Measurements from ENCODE around the gene BCL3. TPM values are rescaled to one million over a fixed set of nuclear protein-coding genes. Genes with fewer than 3 reads are reported as not detected.

The BCL3 gene
- total and polyA plus RNA-seq, 10 of the 15 experiments (the other 5 are each of a cell fraction or from before 2014, with no cell fraction given) = 0.55 to 22.7 (median 3.6) TPM

GRCh38 chr19:44720945-44721344, 27.6 kb upstream of the BCL3 start (continued):
- TF ChIP-seq RAD51 (IDR thresholded peaks at IDR 0.05) (no peak), EP300 (IDR thresholded peaks at IDR 0.05; ENCODE audit: borderline replicate concordance in 1 of 2, control insufficient read depth in 1 of 2, low read depth in 2 of 2, low read length in 2 of 2) (no peak), NFYB (IDR thresholded peaks at IDR 0.05; ENCODE audit: insufficient read depth, low read depth, low read length) (no peak), EZH2 (IDR thresholded peaks at IDR 0.05; ENCODE audit: borderline replicate concordance, control insufficient read depth, low read depth, low read length) (no peak), EED (IDR thresholded peaks at IDR 0.05; ENCODE audit: low read depth) (no peak), ZSCAN29 (IDR thresholded peaks at IDR 0.05) (no peak), CREM (IDR thresholded peaks at IDR 0.05; ENCODE audit: low read depth) (peak; percentile 12; the same call in 1 of the 2 replicates), CHD1 (IDR thresholded peaks at IDR 0.05; ENCODE audit: low read depth, low read length) (no peak), FOXM1 (IDR thresholded peaks at IDR 0.05; ENCODE audit: low read depth, low read length) (no peak), JUND (IDR thresholded peaks at IDR 0.05; ENCODE audit: low read depth, low read length) (no peak), SMC3 (IDR thresholded peaks at IDR 0.05; ENCODE audit: borderline replicate concordance, low read length) (no peak), IKZF1 (conservative IDR thresholded peaks at IDR 0.05) (peak; percentile 67), NFXL1 (IDR thresholded peaks at IDR 0.05; ENCODE audit: borderline replicate concordance) (no peak), SMAD1 (IDR thresholded peaks at IDR 0.05; ENCODE audit: low read depth, partially characterized antibody) (no peak), WRNIP1 (IDR thresholded peaks at IDR 0.05; ENCODE audit: borderline replicate concordance, low read depth, low read length) (no peak), RUNX3 (IDR thresholded peaks at IDR 0.05; ENCODE audit: low read length) (peak; percentile 74), ZNF384 (IDR thresholded peaks at IDR 0.05; ENCODE audit: borderline replicate concordance, low read depth, low read length) (no peak), PAX8 (IDR thresholded peaks at IDR 0.05) (no peak), KDM1A (IDR thresholded peaks at IDR 0.05; ENCODE audit: borderline replicate concordance) (no peak)
- TF ChIP-seq, protein P1, sequence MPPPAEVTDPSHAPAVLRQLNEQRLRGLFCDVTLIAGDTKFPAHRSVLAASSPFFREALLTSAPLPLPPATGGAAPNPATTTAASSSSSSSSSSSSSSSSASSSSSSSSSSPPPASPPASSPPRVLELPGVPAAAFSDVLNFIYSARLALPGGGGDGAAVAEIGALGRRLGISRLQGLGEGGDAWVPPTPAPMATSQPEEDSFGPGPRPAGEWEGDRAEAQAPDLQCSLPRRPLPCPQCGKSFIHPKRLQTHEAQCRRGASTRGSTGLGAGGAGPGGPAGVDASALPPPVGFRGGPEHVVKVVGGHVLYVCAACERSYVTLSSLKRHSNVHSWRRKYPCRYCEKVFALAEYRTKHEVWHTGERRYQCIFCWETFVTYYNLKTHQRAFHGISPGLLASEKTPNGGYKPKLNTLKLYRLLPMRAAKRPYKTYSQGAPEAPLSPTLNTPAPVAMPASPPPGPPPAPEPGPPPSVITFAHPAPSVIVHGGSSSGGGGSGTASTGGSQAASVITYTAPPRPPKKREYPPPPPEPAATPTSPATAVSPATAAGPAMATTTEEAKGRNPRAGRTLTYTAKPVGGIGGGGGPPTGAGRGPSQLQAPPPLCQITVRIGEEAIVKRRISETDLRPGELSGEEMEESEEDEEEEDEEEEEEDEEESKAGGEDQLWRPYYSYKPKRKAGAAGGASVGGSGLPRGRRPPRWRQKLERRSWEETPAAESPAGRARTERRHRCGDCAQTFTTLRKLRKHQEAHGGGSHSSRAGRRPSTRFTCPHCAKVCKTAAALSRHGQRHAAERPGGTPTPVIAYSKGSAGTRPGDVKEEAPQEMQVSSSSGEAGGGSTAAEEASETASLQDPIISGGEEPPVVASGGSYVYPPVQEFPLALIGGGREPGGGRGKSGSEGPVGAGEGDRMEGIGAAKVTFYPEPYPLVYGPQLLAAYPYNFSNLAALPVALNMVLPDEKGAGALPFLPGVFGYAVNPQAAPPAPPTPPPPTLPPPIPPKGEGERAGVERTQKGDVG (CRISPR knock-in tag; IDR thresholded peaks at IDR 0.05) = no peak
- TF ChIP-seq, protein P2, sequence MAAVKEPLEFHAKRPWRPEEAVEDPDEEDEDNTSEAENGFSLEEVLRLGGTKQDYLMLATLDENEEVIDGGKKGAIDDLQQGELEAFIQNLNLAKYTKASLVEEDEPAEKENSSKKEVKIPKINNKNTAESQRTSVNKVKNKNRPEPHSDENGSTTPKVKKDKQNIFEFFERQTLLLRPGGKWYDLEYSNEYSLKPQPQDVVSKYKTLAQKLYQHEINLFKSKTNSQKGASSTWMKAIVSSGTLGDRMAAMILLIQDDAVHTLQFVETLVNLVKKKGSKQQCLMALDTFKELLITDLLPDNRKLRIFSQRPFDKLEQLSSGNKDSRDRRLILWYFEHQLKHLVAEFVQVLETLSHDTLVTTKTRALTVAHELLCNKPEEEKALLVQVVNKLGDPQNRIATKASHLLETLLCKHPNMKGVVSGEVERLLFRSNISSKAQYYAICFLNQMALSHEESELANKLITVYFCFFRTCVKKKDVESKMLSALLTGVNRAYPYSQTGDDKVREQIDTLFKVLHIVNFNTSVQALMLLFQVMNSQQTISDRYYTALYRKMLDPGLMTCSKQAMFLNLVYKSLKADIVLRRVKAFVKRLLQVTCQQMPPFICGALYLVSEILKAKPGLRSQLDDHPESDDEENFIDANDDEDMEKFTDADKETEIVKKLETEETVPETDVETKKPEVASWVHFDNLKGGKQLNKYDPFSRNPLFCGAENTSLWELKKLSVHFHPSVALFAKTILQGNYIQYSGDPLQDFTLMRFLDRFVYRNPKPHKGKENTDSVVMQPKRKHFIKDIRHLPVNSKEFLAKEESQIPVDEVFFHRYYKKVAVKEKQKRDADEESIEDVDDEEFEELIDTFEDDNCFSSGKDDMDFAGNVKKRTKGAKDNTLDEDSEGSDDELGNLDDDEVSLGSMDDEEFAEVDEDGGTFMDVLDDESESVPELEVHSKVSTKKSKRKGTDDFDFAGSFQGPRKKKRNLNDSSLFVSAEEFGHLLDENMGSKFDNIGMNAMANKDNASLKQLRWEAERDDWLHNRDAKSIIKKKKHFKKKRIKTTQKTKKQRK (IDR thresholded peaks at IDR 0.05; ENCODE audit: low read depth, low read length) = no peak
- TF ChIP-seq, protein P3, sequence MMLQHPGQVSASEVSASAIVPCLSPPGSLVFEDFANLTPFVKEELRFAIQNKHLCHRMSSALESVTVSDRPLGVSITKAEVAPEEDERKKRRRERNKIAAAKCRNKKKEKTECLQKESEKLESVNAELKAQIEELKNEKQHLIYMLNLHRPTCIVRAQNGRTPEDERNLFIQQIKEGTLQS (IDR thresholded peaks at IDR 0.05; ENCODE audit: borderline replicate concordance, extremely low read depth, low read depth, low read length) = no peak
